GM21529 (cell line): ENCODE data around the gene RAD50.
"Not testable (repeated sequence)": the region's sequence is repeated elsewhere in the genome, so short reads cannot be mapped to it uniquely, and the experiment has no call there.

Source experiments
- ATAC-seq: cut with Tn5 transposase; IDR thresholded peaks from one replicate; pipeline ENCODE4 v1.9.1; 2021; ENCODE audit not compliant: unreplicated experiment

The RAD50 gene

GRCh38 chr5:132556763-132557477 lies at the start of gene RAD50:
Gene RAD50 (plus strand): TSS chr5:132556977. CDS start chr5:132557325, 348 bp downstream.
- peak; percentile 97 for ATAC-seq

GRCh38 chr5:132510076-132510475 lies 46.7 kb upstream of the RAD50 start:
- no peak for ATAC-seq

GRCh38 chr5:132513618-132514336 lies 43.0 kb upstream of the RAD50 start:
- not testable (repeated sequence) for ATAC-seq

GRCh38 chr5:132522067-132522466 lies 34.7 kb upstream of the RAD50 start:
- ATAC-seq = not testable (repeated sequence)

- not testable (repeated sequence) for ATAC-seq
Measured at GRCh38 chr5:132524877-132525276, 31.9 kb upstream of the RAD50 start.

GRCh38 chr5:132525299-132525724 lies 31.5 kb upstream of the RAD50 start:
- peak; percentile 74 for ATAC-seq

- ATAC-seq = peak; percentile 44
Measured at GRCh38 chr5:132526290-132526973, 30.3 kb upstream of the RAD50 start.

- ATAC-seq = no peak
Measured at GRCh38 chr5:132526974-132527564, 29.7 kb upstream of the RAD50 start.

GRCh38 chr5:132528021-132528420 lies 28.8 kb upstream of the RAD50 start:
- no peak for ATAC-seq

GRCh38 chr5:132528866-132529634 lies 27.7 kb upstream of the RAD50 start:
- ATAC-seq = no peak

- no peak for ATAC-seq
Measured at GRCh38 chr5:132530946-132531345, 25.8 kb upstream of the RAD50 start.

- ATAC-seq = no peak
Measured at GRCh38 chr5:132539716-132540115, 17.1 kb upstream of the RAD50 start.

- no peak for ATAC-seq
Measured at GRCh38 chr5:132540149-132540548, 16.6 kb upstream of the RAD50 start.

- no peak for ATAC-seq
Measured at GRCh38 chr5:132540764-132541163, 16.0 kb upstream of the RAD50 start.

GRCh38 chr5:132543472-132544201 lies 13.1 kb upstream of the RAD50 start, which contains the start of gene IL5:
Gene IL5 (minus strand): TSS chr5:132543522. CDS start chr5:132543478, 44 bp downstream.
- no peak for ATAC-seq

- no peak for ATAC-seq
Measured at GRCh38 chr5:132546108-132546507, 10.7 kb upstream of the RAD50 start.

GRCh38 chr5:132547269-132547668 lies 9.5 kb upstream of the RAD50 start:
- ATAC-seq = no peak

GRCh38 chr5:132548834-132549233 lies 7.9 kb upstream of the RAD50 start:
- not testable (repeated sequence) for ATAC-seq

GRCh38 chr5:132549576-132549975 lies 7.2 kb upstream of the RAD50 start:
- ATAC-seq = no peak
